ENCODE data around the gene PSMD11. TPM values are rescaled to one million over a fixed set of nuclear protein-coding genes. Genes with fewer than 3 reads are reported as not detected.

PSMD11 gene
- total RNA-seq, 2 experiments from 2014 or later = 105 to 110 TPM

DNA sequence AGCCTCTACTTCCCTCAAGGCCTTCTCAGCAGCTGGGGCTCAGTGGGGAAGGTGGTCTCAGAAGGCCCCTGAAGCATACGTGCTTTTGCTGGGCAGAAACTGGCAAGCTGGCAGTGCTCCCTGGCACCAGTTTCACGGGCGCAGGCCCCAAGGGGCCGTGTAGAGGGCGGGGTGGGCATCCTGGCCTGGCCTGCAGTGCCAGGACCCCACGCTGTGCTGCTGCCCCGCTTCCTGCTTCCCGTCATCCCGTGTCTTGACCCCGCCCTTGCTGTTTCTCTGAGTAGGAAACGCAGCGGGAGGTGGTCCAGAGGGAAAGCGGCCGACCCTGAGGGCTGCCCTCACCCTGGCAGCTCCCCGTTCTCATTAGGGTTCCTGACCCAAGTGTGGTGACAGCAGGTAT, 49.3 kb downstream of the PSMD11 start:
- CTCF ChIA-PET = interaction anchor here (1.0 kb wide), 1 partner anchor 32 kb away, joined by 3 read pairs; no protein-coding TSS in a partner anchor
- POLR2A ChIA-PET = no interaction called here
- Mint-ChIP-seq H3K4me3 (no peak overlapping the region), H3K27ac (no peak overlapping the region), H3K9me3 (no peaks in the 10 kb centered on the region), H3K4me1 (peaks cover 44% of the 10 kb centered on the region), H3K36me3 (ENCODE audit: low read depth) (peaks cover 24% of the 10 kb centered on the region), H3K27me3 (no peaks in the 10 kb centered on the region)
- no peak for DNase-seq

DNA sequence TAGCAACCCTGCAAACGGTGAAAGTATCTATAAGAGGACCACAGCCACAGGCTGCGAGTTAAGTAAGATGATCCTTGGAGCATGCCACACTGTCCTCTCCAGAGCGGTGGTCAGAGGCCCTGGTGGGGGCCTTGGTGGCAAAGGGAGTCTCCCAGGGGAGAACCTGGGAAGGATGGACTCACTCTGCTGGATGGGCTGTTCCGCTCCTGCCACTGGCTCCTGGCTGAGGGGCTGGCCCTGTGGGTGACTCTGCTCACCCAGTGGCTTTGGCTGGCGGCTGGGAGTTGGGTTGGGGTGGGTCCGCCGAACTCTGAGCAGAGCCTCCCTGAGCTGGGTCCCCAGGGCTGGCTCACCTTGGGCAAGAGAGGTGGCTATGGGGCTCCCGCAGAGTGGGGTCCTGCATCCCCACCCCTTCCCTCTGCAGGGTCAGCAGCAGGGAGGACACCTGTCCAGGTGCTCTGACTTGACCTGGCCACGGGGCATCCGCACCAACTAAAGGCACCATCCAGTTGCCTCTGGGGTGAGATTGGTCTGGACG, 49.7 kb downstream of the PSMD11 start:
- Mint-ChIP-seq H3K36me3 (ENCODE audit: low read depth) (peaks cover 19% of the 10 kb centered on the region), H3K27ac (no peak overlapping the region), H3K4me3 (peak overlapping the region; percentile 35), H3K27me3 (no peaks in the 10 kb centered on the region), H3K9me3 (no peaks in the 10 kb centered on the region), H3K4me1 (peaks cover 40% of the 10 kb centered on the region)
- ChIA-PET CTCF (no interaction called here), POLR2A (no interaction called here)
- DNase-seq = no peak

DNA sequence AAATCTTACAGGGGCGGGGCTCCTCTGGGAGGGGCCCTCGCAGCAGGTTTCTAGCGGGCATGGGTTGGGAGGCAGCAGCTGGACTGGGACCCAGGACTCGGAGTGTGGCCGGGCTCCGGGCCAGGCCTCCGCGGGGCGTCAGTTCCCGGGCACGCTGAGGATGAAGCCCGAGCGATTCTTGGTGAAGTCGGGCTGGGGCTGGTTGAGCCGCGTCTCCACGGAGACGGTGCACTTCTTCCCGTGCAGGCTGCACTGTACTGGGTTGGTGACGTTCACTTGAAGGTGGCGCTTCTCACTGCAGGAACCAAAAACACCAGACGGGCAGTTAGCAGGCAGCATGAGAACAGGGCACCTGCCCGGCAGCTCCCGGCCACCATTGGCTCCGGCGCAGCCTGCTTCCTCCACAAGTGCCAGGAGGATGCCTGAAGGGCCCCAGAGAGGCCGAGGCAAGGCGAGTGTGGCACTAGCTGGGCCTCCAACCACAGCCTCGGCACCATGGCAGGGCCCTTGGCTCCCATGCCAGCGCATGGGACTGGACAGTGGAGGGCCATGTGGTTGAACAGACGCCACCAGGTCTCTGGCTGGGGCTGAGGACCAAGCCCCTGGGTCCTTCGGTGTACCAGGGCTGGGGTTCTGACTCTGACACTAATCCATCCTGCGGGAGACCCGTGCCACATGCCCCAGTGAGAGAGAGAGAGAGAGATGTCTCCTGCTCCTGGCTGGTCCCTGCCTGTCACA, 50.5 kb downstream of the PSMD11 start:
- peak overlapping the region; percentile 35 for H3K4me3 Mint-ChIP-seq
- CTCF ChIA-PET = no interaction called here
- no peaks in the 10 kb centered on the region for H3K27me3 Mint-ChIP-seq
- no peaks in the 10 kb centered on the region for H3K9me3 Mint-ChIP-seq
- POLR2A ChIA-PET = no interaction called here
- no peak overlapping the region for H3K27ac Mint-ChIP-seq
- H3K36me3 Mint-ChIP-seq (ENCODE audit: low read depth) = peaks cover 12% of the 10 kb centered on the region
- DNase-seq = no peak
- H3K4me1 Mint-ChIP-seq = peaks cover 33% of the 10 kb centered on the region

DNA sequence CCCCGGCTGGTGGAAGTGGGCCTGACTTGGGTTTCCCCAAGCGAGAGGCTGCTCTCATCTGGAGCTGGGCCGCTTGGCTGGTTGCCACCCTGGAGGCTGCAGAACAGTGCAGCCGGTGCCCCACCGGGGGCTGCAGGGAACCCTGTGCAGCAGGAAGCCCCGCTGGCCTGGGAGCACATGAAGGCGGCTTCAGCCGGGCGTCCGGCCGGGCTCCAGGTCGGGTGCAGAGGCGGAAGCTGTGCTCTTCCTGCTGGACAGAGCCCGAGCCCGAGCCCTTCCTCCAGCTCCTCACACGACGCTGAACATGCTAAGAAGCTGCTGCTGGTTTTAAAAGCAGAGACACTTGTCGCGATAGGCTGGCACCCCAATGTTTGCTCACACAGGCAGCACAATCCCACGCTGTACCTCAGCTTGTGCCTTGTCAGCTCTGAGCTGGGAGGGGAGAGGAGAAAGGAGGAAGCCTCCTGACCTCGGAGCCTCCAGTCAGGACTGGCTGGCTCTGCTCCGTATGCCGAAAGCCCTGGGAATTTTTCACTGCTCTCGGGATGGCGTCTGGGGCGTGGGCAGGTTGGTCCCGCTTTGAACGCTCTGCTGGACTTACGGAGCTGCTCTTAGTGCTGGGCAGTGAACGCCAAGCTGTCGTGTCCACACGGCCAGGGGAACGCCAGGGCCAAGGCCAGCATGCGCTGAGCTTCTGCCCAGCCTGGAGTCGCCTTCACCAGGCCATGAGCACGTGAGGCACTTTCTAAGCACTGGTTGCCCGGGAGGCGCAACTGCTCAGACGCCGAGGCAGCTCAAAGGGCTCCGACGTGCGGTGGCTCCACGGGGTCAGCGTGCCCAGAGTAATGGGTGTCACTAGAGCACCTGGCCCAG, 51.3 kb downstream of the PSMD11 start:
- CTCF ChIA-PET = interaction anchor here (0.6 kb wide), 1 partner anchor 28 kb away, joined by 3 read pairs; no protein-coding TSS in a partner anchor
- Mint-ChIP-seq H3K9me3 (no peaks in the 10 kb centered on the region), H3K27ac (no peak overlapping the region), H3K27me3 (no peaks in the 10 kb centered on the region), H3K4me3 (no peak overlapping the region), H3K4me1 (peaks cover 28% of the 10 kb centered on the region), H3K36me3 (ENCODE audit: low read depth) (peaks cover 4% of the 10 kb centered on the region)
- POLR2A ChIA-PET = interaction anchor here (1.5 kb wide), 1 partner anchor 24 kb away, joined by 3 read pairs; no protein-coding TSS in a partner anchor
- DNase-seq = no peak

DNA sequence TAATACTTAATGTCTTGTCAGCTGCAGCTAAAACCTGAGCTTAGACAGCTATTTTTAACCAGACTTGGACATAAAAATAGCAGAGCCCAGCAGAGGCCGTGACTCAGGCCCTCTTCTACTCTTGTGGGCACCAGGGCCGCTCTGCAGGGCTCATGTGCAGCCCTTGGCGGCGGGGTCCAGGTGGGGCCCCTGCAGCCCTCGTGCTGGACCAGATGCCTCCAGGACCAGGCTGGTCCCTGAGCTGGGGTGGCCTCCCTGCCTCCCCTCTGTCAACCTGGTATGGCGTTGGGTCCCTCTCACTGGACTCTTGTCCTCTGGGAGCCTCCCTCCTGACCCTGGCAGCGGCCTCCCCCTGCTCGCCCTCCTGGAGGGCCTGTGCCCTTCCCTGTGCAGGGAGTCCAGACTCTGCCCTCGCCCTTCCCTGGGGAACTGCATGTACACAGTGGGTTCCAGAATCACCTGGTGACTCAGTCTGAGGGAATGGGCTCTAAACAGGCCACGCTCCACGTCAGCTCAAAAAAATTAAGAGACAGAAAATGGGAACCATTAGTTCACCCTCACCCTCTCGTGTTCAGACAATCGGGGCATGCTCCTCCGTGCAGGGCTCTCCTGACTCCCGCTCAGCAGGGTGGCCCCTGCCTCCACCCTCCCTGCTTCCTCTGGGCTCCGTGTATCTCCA, 52.2 kb downstream of the PSMD11 start:
- no peak overlapping the region for H3K27ac Mint-ChIP-seq
- H3K27me3 Mint-ChIP-seq = no peaks in the 10 kb centered on the region
- ChIA-PET POLR2A (interaction anchor here (1.5 kb wide), 1 partner anchor 23 kb away, joined by 3 read pairs; no protein-coding TSS in a partner anchor), CTCF (no interaction called here)
- peaks cover 22% of the 10 kb centered on the region for H3K4me1 Mint-ChIP-seq
- H3K36me3 Mint-ChIP-seq (ENCODE audit: low read depth) = no peaks in the 10 kb centered on the region
- DNase-seq = no peak
- H3K9me3 Mint-ChIP-seq = no peaks in the 10 kb centered on the region
- H3K4me3 Mint-ChIP-seq = no peak overlapping the region

DNA sequence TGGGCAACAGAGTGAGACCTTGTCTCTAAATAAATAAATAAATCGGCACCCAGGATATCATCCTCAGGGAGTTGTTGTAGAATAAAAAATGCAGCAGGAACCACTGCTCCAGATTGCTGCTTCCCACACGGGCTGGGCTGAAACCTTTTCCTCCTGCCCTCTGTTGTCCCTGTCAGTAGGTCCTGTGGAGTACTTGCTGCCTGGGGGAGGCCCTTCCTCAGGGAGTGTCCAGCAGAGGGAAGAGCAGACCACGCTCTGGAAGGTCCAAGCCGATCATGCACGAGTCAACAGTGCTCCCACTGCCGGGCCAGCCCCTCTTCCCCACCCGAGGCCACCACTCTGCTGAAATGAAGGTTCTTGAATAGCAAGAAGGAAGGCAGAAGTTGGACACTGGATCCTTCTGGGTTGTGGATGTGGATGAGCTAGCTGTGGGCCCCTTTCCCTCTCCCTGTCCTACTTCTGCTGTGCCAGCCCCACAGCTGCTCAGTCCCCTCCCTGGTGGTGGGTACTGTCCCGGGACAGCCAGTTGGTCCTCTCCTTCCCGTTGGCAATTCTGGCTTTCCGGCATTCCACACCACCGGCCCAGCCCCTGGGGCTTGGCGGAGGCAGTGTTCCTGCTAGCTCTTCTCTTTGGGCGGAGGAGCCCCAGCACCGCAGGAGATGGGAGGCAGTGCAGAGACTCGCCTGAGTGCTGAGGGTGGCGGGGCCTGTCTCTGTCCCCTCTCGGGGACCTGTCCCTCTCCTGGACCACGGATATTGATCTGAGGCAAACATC, 53.3 kb downstream of the PSMD11 start:
- H3K27ac Mint-ChIP-seq = no peak overlapping the region
- ChIA-PET POLR2A (interaction anchor here (0.8 kb wide), 1 partner anchor 11 kb away, joined by 3 read pairs; the partner anchor contains the start of gene CDK5R1), CTCF (no interaction called here)
- H3K27me3 Mint-ChIP-seq = no peaks in the 10 kb centered on the region
- no peaks in the 10 kb centered on the region for H3K9me3 Mint-ChIP-seq
- no peak overlapping the region for H3K4me3 Mint-ChIP-seq
- H3K4me1 Mint-ChIP-seq = peaks cover 21% of the 10 kb centered on the region
- H3K36me3 Mint-ChIP-seq (ENCODE audit: low read depth) = no peaks in the 10 kb centered on the region
- no peak for DNase-seq

DNA sequence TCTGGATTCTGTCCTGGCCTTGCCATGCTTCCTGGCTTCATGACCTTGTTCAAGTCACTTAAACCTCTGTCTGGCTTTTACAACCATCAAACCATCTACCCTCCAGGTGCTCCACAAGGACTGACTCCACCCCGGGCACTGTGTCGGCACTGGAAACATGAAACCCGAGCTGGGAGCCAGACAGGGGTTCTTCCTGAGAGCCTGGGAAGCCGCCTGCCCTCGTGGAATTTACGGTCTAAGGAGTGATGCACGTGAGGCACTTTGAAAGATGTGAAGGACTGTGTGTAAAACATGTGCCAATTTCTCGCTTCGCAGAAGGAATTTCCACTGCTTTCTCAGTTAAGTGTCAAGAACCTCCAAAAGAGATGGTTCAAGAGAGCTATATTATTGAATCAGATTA, 54.1 kb downstream of the PSMD11 start:
- H3K36me3 Mint-ChIP-seq (ENCODE audit: low read depth) = no peaks in the 10 kb centered on the region
- H3K27ac Mint-ChIP-seq = no peak overlapping the region
- H3K9me3 Mint-ChIP-seq = no peaks in the 10 kb centered on the region
- H3K27me3 Mint-ChIP-seq = no peaks in the 10 kb centered on the region
- ChIA-PET POLR2A (no interaction called here), CTCF (no interaction called here)
- peaks cover 23% of the 10 kb centered on the region for H3K4me1 Mint-ChIP-seq
- no peak for DNase-seq
- no peak overlapping the region for H3K4me3 Mint-ChIP-seq

DNA sequence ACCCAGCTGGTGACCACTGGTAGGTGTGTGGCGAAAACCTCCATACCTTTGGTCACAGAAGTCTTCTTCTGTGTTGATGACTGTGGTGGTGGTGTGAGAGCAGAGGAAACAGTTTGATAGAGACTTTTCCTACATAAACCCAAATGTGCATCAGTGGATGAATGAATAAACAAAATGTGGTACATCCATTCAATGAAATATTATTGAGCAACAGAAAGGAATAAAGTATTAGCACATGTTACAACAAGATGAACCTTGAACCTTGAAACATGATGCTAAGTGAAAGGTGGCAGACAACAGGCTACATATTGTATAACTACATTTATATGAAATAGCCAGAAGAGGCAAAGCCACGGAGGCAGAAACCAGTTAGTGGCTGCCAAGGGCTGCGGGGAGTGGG, 57.7 kb downstream of the PSMD11 start:
- DNase-seq = no peak
- Mint-ChIP-seq H3K27me3 (no peaks in the 10 kb centered on the region), H3K9me3 (no peaks in the 10 kb centered on the region), H3K36me3 (ENCODE audit: low read depth) (no peaks in the 10 kb centered on the region), H3K4me3 (no peak overlapping the region), H3K27ac (peak overlapping the region; percentile 100), H3K4me1 (peaks cover 42% of the 10 kb centered on the region)
- POLR2A ChIA-PET = interaction anchor here (0.9 kb wide), 1 partner anchor 16 kb away, joined by 3 read pairs; no protein-coding TSS in a partner anchor
- CTCF ChIA-PET = no interaction called here

DNA sequence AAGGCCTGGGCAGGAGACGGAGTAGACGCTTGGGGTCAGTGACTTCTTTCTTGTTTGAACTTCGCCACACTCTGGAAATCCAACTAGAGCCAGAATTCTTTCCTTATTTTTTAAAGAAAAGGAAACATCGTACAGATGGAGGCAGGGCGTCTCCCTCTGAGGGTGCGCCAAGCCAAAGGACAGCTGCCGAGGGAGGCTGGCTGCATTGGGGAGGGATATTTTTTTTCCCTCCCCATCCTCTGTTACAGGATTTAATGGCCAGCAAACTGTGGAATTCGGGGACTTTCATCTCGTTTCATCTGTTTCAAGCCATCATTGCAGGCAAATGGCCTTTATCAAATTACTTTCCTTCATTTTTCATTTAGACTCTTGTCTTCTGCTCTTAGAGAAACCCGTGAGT, 58.4 kb downstream of the PSMD11 start:
- ChIA-PET CTCF (no interaction called here), POLR2A (interaction anchor here (2.1 to 2.4 kb wide), 4 partner anchors 14 to 26 kb away, joined by 5 to 21 read pairs (median 15); partner anchors contain the start of gene CDK5R1)

DNA sequence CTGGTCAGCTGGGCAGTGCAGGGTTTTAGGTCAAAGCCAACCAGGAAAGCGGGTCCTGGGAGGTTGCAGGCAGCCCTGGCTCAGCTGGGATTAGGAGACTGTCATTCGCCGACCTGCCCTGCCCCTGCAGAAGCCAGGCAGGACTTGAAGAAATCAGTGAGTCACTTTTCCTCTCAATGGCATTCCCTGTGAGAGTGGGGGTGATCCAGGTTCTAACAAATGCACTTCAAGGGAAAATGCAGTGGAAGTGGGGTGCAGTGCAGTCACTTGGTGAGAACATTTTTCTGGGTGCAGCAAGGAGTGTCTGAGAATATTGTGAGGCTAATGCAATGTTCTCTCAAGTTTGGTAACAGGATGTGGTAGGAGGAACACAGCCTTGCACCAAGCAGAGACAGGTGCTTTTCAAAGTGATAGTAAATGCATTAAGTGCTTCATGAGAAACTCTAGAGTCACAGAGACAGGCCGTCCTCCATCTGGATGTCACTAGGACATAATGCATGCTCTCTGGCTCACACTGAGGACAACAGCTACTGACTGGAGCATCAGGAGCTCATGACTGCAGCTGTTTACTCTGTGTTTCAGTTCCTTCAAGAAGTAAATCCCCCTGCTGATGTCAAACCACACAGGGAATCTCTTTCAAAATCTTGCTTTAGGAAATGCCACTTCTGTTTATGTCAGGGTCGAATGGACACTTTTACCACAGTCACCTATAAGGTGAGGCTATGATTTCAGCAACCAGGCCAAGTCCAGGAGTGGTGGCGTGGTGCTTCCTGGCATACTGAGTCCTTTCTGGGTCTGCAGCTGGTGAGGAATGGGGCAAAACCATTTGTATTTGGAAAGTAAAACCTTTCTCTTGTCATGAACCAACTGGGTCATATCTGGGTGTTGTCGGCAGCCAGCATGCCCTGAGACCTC, 59.2 kb downstream of the PSMD11 start:
- Mint-ChIP-seq H3K4me1 (peaks cover 42% of the 10 kb centered on the region), H3K4me3 (peak overlapping the region; percentile 59), H3K27ac (peak overlapping the region; percentile 100), H3K27me3 (no peaks in the 10 kb centered on the region), H3K36me3 (ENCODE audit: low read depth) (no peaks in the 10 kb centered on the region), H3K9me3 (no peaks in the 10 kb centered on the region)
- DNase-seq = peak; percentile 67
- ChIA-PET POLR2A (interaction anchor here (1.0 to 2.4 kb wide), 9 partner anchors 8 to 58 kb away, joined by 3 to 21 read pairs (median 5); partner anchors contain the start of genes CDK5R1 and PSMD11), CTCF (interaction anchor here (0.6 to 1.6 kb wide), 3 partner anchors 13 to 172 kb away, joined by 3 to 4 read pairs (median 3); no protein-coding TSS in a partner anchor)

More for the DNA sequence above, 58.4 kb downstream of the PSMD11 start:
- no peak for DNase-seq
- Mint-ChIP-seq H3K36me3 (ENCODE audit: low read depth) (no peaks in the 10 kb centered on the region), H3K4me3 (no peak overlapping the region), H3K9me3 (no peaks in the 10 kb centered on the region), H3K27ac (peak overlapping the region; percentile 100), H3K4me1 (peaks cover 42% of the 10 kb centered on the region), H3K27me3 (no peaks in the 10 kb centered on the region)

Data from activated CD4-positive, alpha-beta memory T cell treated with anti-CD3 and anti-CD28 coated beads, Interleukin-2, amount 10 ng/mL, durations not matched to agents 7 days and 5 days (primary cell).